Measurements from ENCODE around the gene CREG2.

Gene CREG2

DNA sequence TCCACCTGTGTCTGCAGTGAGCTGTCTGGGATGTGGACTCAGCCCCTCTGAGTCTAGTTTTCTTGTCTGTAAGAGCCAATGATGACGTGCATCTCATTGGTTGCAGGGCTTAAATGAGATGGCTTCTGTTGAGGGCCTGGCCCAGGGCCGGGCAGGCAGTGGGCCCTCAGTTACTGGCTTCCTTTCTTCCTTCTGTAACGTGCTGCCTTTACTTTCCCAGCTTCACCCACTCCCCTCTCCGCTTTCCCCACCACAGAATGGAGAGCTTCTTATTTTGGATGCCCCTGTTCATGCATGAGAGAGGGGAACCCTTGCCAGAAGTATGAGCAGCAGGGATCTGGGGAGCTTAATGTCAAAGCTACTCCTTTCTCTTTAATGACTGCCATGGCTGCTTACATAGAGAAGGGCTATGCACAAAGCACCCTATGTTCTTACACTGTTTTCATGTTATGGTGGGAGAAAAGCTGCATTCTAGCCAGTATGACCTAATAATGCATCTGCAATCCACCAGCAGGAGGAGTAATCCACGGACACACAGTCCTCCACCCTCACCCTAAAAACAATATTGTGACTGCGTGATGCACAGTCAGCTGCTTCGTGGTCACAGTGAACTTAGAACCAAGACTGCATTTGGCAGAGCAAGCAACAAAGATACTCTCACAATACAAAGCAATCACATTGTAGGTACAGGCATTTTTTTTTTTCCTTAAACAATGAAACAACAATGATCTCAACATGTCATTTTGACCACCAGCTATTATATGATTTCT is 37.2 kb downstream of the CREG2 start:
- Histone ChIP-seq H3K9me3 (ENCODE audit: insufficient read depth, low read length) (no peaks in the 10 kb centered on the region), H3K27ac (ENCODE audit: low read length) (no peak overlapping the region), H3K36me3 (replicated peaks; ENCODE audit: low read depth, low read length) (no peaks in the 10 kb centered on the region), H3K79me2 (ENCODE audit: low read length) (no peaks in the 10 kb centered on the region), H4K20me1 (ENCODE audit: insufficient read depth, low read length) (no peaks in the 10 kb centered on the region), H2AFZ (ENCODE audit: low read depth, low read length) (no peak overlapping the region), H3K9ac (ENCODE audit: low read length) (no peak overlapping the region), H3K4me1 (ENCODE audit: low read length) (peaks cover 4% of the 10 kb centered on the region), H3K4me3 (ENCODE audit: low read length) (no peak overlapping the region), H3K27me3 (ENCODE audit: low read depth, low read length) (no peaks in the 10 kb centered on the region), H3K4me2 (ENCODE audit: low read length) (no peak overlapping the region)
- TF ChIP-seq CTCF (IDR thresholded peaks at IDR 0.05; ENCODE audit: low read depth, low read length) (peak; percentile 27; the same call in 1 of the 2 replicates), EZH2phosphoT487 (IDR thresholded peaks at IDR 0.05; ENCODE audit: low read depth) (no peak)

GRCh38 chr2:101348883-101349282 is 38.4 kb downstream of the CREG2 start:
- H4K20me1 ChIP-seq (ENCODE audit: insufficient read depth, low read length), result no peaks in the 10 kb centered on the region

DNA sequence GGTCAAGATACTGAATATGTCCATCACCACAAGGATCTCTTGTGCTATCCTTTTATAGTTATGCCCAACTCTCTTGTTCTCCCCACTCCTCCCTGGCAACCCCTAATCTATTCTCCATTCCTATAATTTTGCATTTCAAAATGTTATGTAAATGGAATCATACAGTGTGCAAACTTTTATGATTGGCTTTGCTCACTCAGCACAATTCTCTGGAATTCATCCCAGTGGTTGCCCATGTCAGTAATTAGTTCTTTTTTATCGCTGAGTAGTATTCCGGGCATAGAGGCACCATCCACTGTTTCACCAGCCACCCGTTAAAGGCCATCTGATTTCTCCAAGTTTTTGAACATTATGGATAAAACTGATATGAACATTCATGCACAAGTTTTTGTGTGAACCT is 40.4 kb downstream of the CREG2 start:
- no peak overlapping the region for H3K4me2 ChIP-seq (ENCODE audit: low read length)
- H4K20me1 ChIP-seq (ENCODE audit: insufficient read depth, low read length), result no peaks in the 10 kb centered on the region
- H3K36me3 ChIP-seq (replicated peaks; ENCODE audit: low read depth, low read length), result no peaks in the 10 kb centered on the region
- no peaks in the 10 kb centered on the region for H3K9me3 ChIP-seq (ENCODE audit: insufficient read depth, low read length)
- peaks cover 6% of the 10 kb centered on the region for H3K4me1 ChIP-seq (ENCODE audit: low read length)
- H3K79me2 ChIP-seq (ENCODE audit: low read length), result no peaks in the 10 kb centered on the region
- no peak overlapping the region for H3K4me3 ChIP-seq (ENCODE audit: low read length)
- TF ChIP-seq EZH2phosphoT487 (IDR thresholded peaks at IDR 0.05; ENCODE audit: low read depth), result no peak
- TF ChIP-seq CTCF (IDR thresholded peaks at IDR 0.05; ENCODE audit: low read depth, low read length), result no peak
- H3K9ac ChIP-seq (ENCODE audit: low read length), result no peak overlapping the region
- H3K27ac ChIP-seq (ENCODE audit: low read length), result no peak overlapping the region
- H2AFZ ChIP-seq (ENCODE audit: low read depth, low read length), result no peak overlapping the region
- no peaks in the 10 kb centered on the region for H3K27me3 ChIP-seq (ENCODE audit: low read depth, low read length)

More at GRCh38 chr2:101348883-101349282, 38.4 kb downstream of the CREG2 start:
- TF ChIP-seq EZH2phosphoT487 (IDR thresholded peaks at IDR 0.05; ENCODE audit: low read depth), result no peak
- no peak for TF ChIP-seq CTCF (IDR thresholded peaks at IDR 0.05; ENCODE audit: low read depth, low read length)
- no peak overlapping the region for H3K9ac ChIP-seq (ENCODE audit: low read length)
- H3K4me3 ChIP-seq (ENCODE audit: low read length), result no peak overlapping the region
- no peaks in the 10 kb centered on the region for H3K27me3 ChIP-seq (ENCODE audit: low read depth, low read length)
- H3K36me3 ChIP-seq (replicated peaks; ENCODE audit: low read depth, low read length), result no peaks in the 10 kb centered on the region
- H3K79me2 ChIP-seq (ENCODE audit: low read length), result no peaks in the 10 kb centered on the region
- H3K4me1 ChIP-seq (ENCODE audit: low read length), result peaks cover 4% of the 10 kb centered on the region
- H3K9me3 ChIP-seq (ENCODE audit: insufficient read depth, low read length), result no peaks in the 10 kb centered on the region
- H3K4me2 ChIP-seq (ENCODE audit: low read length), result no peak overlapping the region
- H3K27ac ChIP-seq (ENCODE audit: low read length), result no peak overlapping the region
- no peak overlapping the region for H2AFZ ChIP-seq (ENCODE audit: low read depth, low read length)

DNA sequence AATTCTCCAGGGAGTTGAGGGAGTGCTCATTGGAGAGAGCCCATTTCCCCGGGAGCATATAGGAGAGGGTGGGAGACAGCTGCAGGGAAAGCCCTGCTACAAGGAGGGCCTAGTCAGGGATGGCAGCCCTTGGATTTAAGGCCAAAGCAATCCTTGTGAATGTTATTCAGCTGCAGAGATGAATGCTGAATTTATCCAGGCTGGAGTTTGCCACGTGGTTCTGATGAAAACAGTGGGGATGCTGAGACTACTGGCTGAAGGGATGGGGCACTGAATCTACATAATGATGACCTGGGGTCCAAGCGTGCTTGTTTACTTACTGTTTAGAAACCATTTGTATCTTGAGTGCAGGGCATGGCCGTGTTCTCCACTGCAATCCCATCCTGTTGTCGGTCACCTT is 43.2 kb downstream of the CREG2 start:
- TF ChIP-seq CTCF (IDR thresholded peaks at IDR 0.05; ENCODE audit: low read depth, low read length), result no peak
- TF ChIP-seq EZH2phosphoT487 (IDR thresholded peaks at IDR 0.05; ENCODE audit: low read depth), result no peak
- Histone ChIP-seq H3K27me3 (ENCODE audit: low read depth, low read length) (no peaks in the 10 kb centered on the region), H3K79me2 (ENCODE audit: low read length) (no peaks in the 10 kb centered on the region), H3K9ac (ENCODE audit: low read length) (no peak overlapping the region), H3K4me3 (ENCODE audit: low read length) (no peak overlapping the region), H2AFZ (ENCODE audit: low read depth, low read length) (no peak overlapping the region), H3K27ac (ENCODE audit: low read length) (no peak overlapping the region), H4K20me1 (ENCODE audit: insufficient read depth, low read length) (no peaks in the 10 kb centered on the region), H3K36me3 (replicated peaks; ENCODE audit: low read depth, low read length) (no peaks in the 10 kb centered on the region), H3K9me3 (ENCODE audit: insufficient read depth, low read length) (no peaks in the 10 kb centered on the region), H3K4me1 (ENCODE audit: low read length) (peaks cover 14% of the 10 kb centered on the region), H3K4me2 (ENCODE audit: low read length) (no peak overlapping the region)
